ENCODE results near the gene ACTR8. TPM values are rescaled to one million over a fixed set of nuclear protein-coding genes. Genes with fewer than 3 reads are reported as not detected.
A peak's percentile ranks its signal among the peaks of the same experiment; 100 is the strongest.

The ACTR8 gene
- total RNA-seq, 1 experiment from 2014 or later: 37.1 TPM

DNA sequence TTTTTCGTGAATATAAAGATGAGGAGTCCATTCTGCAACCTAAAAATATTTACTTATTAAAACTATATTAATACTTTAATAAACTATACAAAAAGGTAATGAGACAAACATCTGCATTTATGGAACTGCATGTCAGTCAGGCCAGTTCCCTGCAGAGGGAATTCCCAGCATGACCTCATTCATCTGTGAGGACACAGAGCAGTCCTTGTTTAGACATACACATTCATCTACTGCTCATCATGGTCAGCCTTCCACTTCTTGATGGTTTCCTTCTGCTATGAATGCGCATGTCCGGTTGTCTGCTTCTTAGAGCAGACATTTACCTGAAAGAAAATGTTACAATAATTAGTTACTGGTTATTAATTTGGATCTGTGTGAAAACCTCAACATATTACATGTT lies 3.3 kb upstream of the ACTR8 start:
- H3K27me3 Mint-ChIP-seq (ENCODE audit: insufficient read depth, unreplicated experiment): no peaks in the 10 kb centered on the region
- no peak for DNase-seq (ENCODE audit: unreplicated experiment)
- no peak overlapping the region for H3K27ac Mint-ChIP-seq (ENCODE audit: low read depth, unreplicated experiment)
- TF ChIP-seq, protein P1, sequence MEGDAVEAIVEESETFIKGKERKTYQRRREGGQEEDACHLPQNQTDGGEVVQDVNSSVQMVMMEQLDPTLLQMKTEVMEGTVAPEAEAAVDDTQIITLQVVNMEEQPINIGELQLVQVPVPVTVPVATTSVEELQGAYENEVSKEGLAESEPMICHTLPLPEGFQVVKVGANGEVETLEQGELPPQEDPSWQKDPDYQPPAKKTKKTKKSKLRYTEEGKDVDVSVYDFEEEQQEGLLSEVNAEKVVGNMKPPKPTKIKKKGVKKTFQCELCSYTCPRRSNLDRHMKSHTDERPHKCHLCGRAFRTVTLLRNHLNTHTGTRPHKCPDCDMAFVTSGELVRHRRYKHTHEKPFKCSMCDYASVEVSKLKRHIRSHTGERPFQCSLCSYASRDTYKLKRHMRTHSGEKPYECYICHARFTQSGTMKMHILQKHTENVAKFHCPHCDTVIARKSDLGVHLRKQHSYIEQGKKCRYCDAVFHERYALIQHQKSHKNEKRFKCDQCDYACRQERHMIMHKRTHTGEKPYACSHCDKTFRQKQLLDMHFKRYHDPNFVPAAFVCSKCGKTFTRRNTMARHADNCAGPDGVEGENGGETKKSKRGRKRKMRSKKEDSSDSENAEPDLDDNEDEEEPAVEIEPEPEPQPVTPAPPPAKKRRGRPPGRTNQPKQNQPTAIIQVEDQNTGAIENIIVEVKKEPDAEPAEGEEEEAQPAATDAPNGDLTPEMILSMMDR (IDR thresholded peaks at IDR 0.05; ENCODE audit: unreplicated experiment): no peak
- no peaks in the 10 kb centered on the region for H3K9me3 Mint-ChIP-seq (ENCODE audit: unreplicated experiment)
- H3K4me3 Mint-ChIP-seq (ENCODE audit: unreplicated experiment): no peak overlapping the region
- ChIA-PET POLR2A (interaction anchor here (0.8 kb wide), 1 partner anchor 15 kb away, joined by 3 read pairs; no protein-coding TSS in a partner anchor), CTCF (no interaction called here)
- peaks cover 35% of the 10 kb centered on the region for H3K36me3 Mint-ChIP-seq (ENCODE audit: insufficient read depth, unreplicated experiment)
- intact Hi-C loops (cut with micrococcal nuclease): no loop called here
- H3K4me1 Mint-ChIP-seq (ENCODE audit: insufficient read depth, unreplicated experiment): peaks cover 27% of the 10 kb centered on the region
- no TSS peak for BruUV-seq (replicated peaks)

DNA sequence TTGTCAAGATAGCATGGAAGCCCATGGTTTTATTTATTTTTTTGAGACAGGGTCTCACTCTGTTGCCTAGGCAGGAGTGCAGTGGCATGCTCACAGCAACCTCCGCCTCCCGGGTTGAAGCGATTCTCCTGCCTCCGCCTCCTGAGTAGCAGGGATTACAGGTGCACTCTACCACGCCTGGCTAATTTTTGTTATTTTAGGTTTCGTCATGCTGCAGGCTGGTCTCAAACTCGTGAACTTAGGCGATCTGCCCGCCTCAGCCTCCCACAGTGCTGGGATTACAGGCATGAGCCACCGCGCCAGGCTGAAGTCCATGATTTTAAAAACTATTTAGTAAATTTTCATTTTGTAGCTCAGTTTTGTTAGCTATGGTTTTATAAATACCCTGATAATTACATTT lies 2.7 kb upstream of the ACTR8 start:
- no peaks in the 10 kb centered on the region for H3K9me3 Mint-ChIP-seq (ENCODE audit: unreplicated experiment)

DNA sequence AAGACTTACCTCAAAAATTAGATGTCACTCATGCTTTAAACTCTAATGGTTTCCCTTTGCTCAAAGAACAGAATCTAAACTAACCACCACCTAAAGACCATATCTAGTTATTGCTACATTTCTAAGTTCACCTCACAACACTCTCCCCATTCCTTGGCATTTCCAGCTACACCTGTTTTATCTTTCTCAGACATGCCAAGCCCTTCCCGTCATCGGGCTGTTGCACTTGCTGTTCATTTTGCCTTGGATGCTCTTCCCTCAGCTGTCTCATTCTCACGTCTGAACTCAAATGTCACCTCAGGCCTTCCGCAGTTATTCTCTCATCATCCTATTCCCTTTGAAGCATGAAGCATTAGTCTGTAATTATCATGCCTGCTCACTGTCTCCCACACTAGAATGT lies 1.1 kb upstream of the ACTR8 start:
- TF ChIP-seq, protein P1 (IDR thresholded peaks at IDR 0.05; ENCODE audit: unreplicated experiment): no peak
- BruUV-seq (replicated peaks): no TSS peak
- peaks cover 18% of the 10 kb centered on the region for H3K4me1 Mint-ChIP-seq (ENCODE audit: insufficient read depth, unreplicated experiment)
- no peaks in the 10 kb centered on the region for H3K9me3 Mint-ChIP-seq (ENCODE audit: unreplicated experiment)
- H3K4me3 Mint-ChIP-seq (ENCODE audit: unreplicated experiment): peak overlapping the region; percentile 100
- CTCF ChIA-PET: interaction anchor here (0.9 to 1.7 kb wide), 3 partner anchors 8 to 583 kb away, joined by 3 to 5 read pairs (median 3); no protein-coding TSS in a partner anchor
- intact Hi-C loops (cut with micrococcal nuclease): no loop called here
- DNase-seq (ENCODE audit: unreplicated experiment): no peak
- H3K27me3 Mint-ChIP-seq (ENCODE audit: insufficient read depth, unreplicated experiment): no peaks in the 10 kb centered on the region
- peak overlapping the region; percentile 94 for H3K27ac Mint-ChIP-seq (ENCODE audit: low read depth, unreplicated experiment)
- H3K36me3 Mint-ChIP-seq (ENCODE audit: insufficient read depth, unreplicated experiment): peaks cover 51% of the 10 kb centered on the region
- POLR2A ChIA-PET: interaction anchor here (4.3 kb wide), 1 partner anchor 8 kb away, joined by 40 read pairs; the partner anchor contains the start of gene SELENOK

More for the DNA sequence above, 2.7 kb upstream of the ACTR8 start:
- DNase-seq (ENCODE audit: unreplicated experiment): no peak
- Mint-ChIP-seq H3K27ac (ENCODE audit: low read depth, unreplicated experiment) (no peak overlapping the region), H3K36me3 (ENCODE audit: insufficient read depth, unreplicated experiment) (peaks cover 38% of the 10 kb centered on the region), H3K4me3 (ENCODE audit: unreplicated experiment) (no peak overlapping the region), H3K4me1 (ENCODE audit: insufficient read depth, unreplicated experiment) (peaks cover 23% of the 10 kb centered on the region), H3K27me3 (ENCODE audit: insufficient read depth, unreplicated experiment) (no peaks in the 10 kb centered on the region)
- intact Hi-C loops (cut with micrococcal nuclease): no loop called here
- ChIA-PET CTCF (interaction anchor here (0.6 kb wide), 1 partner anchor 1761 kb away, joined by 3 read pairs; no protein-coding TSS in a partner anchor), POLR2A (no interaction called here)
- BruUV-seq (replicated peaks): no TSS peak
- TF ChIP-seq, protein P1 (IDR thresholded peaks at IDR 0.05; ENCODE audit: unreplicated experiment): no peak

DNA sequence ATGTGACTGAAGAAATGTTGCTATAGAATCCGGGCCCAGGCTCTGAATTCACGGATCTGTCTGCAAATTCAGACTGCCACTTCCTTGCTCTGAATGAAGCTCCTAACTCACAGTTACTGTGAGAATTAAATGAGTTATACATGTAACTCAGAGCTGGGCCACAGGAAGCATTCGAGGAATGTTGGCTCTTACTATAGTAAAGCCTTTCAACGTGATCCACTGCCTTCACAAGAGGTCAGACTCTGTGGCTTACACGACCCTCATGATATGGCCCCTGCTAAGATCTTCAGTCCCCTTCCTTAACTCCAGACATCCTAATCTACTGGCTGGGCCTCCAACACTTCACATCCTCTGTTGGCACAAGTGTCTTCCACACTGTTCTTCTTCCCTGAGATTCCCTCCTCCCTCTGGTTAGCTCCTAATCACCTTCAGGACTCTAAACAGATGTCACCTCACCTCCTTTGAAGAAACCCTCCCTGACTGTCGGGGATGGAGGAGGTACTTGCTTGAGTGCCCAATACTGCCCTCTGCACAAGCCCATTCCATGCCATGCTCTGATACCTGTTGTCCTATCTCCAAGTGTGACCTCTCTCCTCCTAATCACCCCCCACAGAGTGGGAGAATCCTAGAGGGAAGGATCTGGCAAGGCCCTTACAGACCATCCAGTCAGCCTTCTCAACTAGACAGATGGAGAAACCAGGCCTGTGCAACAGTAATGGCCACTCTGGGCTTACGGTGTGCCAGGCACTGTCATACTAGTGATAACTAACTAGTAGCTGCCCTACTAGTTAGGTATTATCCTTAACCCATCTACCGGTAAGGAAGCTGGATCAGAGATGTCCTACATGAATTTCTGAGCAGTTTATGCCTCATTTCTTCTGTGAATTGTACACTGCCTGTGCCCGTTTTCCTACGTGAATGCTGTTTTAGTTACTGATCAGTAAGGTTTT lies 1.3 kb downstream of the ACTR8 start:
- DNase-seq (ENCODE audit: unreplicated experiment): no peak
- Mint-ChIP-seq H3K36me3 (ENCODE audit: insufficient read depth, unreplicated experiment) (peaks cover 49% of the 10 kb centered on the region), H3K4me3 (ENCODE audit: unreplicated experiment) (peak overlapping the region; percentile 100), H3K9me3 (ENCODE audit: unreplicated experiment) (no peaks in the 10 kb centered on the region), H3K27me3 (ENCODE audit: insufficient read depth, unreplicated experiment) (no peaks in the 10 kb centered on the region), H3K27ac (ENCODE audit: low read depth, unreplicated experiment) (peak overlapping the region; percentile 94), H3K4me1 (ENCODE audit: insufficient read depth, unreplicated experiment) (peaks cover 18% of the 10 kb centered on the region)
- ChIA-PET CTCF (interaction anchor here (0.7 to 1.0 kb wide), 3 partner anchors 9 to 170 kb away, joined by 3 read pairs; no protein-coding TSS in a partner anchor), POLR2A (interaction anchor here (0.6 to 4.3 kb wide), 5 partner anchors 9 to 644 kb away, joined by 3 to 40 read pairs (median 3); partner anchors contain the start of genes DCP1A and SELENOK)
- intact Hi-C loops (cut with micrococcal nuclease): no loop called here
- BruUV-seq (replicated peaks): no TSS peak
- TF ChIP-seq, protein P1 (IDR thresholded peaks at IDR 0.05; ENCODE audit: unreplicated experiment): no peak
